ENCODE data around the gene CA10.

The CA10 gene

GRCh38 chr17:51751072-51751471 is 407.4 kb downstream of the CA10 start:
- no peak for DNase-seq

GRCh38 chr17:51748749-51749604 is 409.5 kb downstream of the CA10 start:
- DNase-seq = no peak

- DNase-seq = no peak
Observed at GRCh38 chr17:51746421-51746820, 412.1 kb downstream of the CA10 start.

GRCh38 chr17:51745993-51746392 is 412.5 kb downstream of the CA10 start:
- no peak for DNase-seq

- DNase-seq = no peak
Observed at GRCh38 chr17:51743477-51743876, 415.0 kb downstream of the CA10 start.

GRCh38 chr17:51742571-51742970 is 415.9 kb downstream of the CA10 start:
- peak; percentile 11 for DNase-seq

GRCh38 chr17:51741458-51741857 is 417.1 kb downstream of the CA10 start:
- peak; percentile 84 for DNase-seq

- no peak for DNase-seq
Observed at GRCh38 chr17:51740531-51740930, 418.0 kb downstream of the CA10 start.

- peak; percentile 87 for DNase-seq
Observed at GRCh38 chr17:51739245-51739886, 419.1 kb downstream of the CA10 start.

- peak; percentile 19 for DNase-seq
Observed at GRCh38 chr17:51736356-51736755, 422.2 kb downstream of the CA10 start.

GRCh38 chr17:51734976-51735375 is 423.5 kb downstream of the CA10 start:
- no peak for DNase-seq

- DNase-seq = no peak
Observed at GRCh38 chr17:51734462-51734861, 424.1 kb downstream of the CA10 start.

- DNase-seq = no peak
Observed at GRCh38 chr17:51733166-51733565, 425.3 kb downstream of the CA10 start.

GRCh38 chr17:51731941-51732722 is 426.4 kb downstream of the CA10 start:
- DNase-seq = no peak

GRCh38 chr17:51730303-51731050 is 428.0 kb downstream of the CA10 start:
- no peak for DNase-seq

GRCh38 chr17:51725185-51725584 is 433.3 kb downstream of the CA10 start:
- DNase-seq = no peak

GRCh38 chr17:51724043-51724580 is 434.4 kb downstream of the CA10 start:
- no peak for DNase-seq

- no peak for DNase-seq
Observed at GRCh38 chr17:51722994-51723393, 435.5 kb downstream of the CA10 start.

- DNase-seq = no peak
Observed at GRCh38 chr17:51721730-51722129, 436.8 kb downstream of the CA10 start.

GRCh38 chr17:51720439-51720838 is 438.1 kb downstream of the CA10 start:
- no peak for DNase-seq

- DNase-seq = no peak
Observed at GRCh38 chr17:51718983-51719382, 439.5 kb downstream of the CA10 start.

- DNase-seq = no peak
Observed at GRCh38 chr17:51711581-51711980, 446.9 kb downstream of the CA10 start.

- DNase-seq = no peak
Observed at GRCh38 chr17:51710634-51710979, 447.9 kb downstream of the CA10 start.

All from NCI-H774 (cell line).